ENCODE data around the gene STXBP1.

DNA sequence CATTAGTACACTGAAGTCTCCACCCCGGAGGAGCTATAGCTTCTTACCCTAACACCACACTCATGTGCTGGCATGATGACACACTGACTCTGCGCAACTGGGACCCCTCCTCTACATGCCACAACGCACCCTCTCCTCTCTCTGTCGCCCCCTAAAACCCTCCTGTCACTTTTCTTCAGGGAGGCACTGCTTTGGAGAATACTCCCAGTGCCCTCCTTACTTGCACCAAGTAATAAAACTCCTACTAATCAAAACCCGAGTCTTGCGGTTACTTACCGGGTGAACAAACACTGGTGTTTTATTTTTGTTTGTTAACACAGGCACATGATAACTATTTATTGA lies 12.6 kb upstream of the STXBP1 start:
- TF ChIP-seq, protein P1, sequence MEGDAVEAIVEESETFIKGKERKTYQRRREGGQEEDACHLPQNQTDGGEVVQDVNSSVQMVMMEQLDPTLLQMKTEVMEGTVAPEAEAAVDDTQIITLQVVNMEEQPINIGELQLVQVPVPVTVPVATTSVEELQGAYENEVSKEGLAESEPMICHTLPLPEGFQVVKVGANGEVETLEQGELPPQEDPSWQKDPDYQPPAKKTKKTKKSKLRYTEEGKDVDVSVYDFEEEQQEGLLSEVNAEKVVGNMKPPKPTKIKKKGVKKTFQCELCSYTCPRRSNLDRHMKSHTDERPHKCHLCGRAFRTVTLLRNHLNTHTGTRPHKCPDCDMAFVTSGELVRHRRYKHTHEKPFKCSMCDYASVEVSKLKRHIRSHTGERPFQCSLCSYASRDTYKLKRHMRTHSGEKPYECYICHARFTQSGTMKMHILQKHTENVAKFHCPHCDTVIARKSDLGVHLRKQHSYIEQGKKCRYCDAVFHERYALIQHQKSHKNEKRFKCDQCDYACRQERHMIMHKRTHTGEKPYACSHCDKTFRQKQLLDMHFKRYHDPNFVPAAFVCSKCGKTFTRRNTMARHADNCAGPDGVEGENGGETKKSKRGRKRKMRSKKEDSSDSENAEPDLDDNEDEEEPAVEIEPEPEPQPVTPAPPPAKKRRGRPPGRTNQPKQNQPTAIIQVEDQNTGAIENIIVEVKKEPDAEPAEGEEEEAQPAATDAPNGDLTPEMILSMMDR (conservative IDR thresholded peaks at IDR 0.05 in 1 of 2, IDR thresholded peaks at IDR 0.05 in 1 of 2; ENCODE audit: low read depth in 1 of 2, low read length in 2 of 2), result no peak
- TF ChIP-seq EZH2 (IDR thresholded peaks at IDR 0.05; ENCODE audit: low read length, missing control alignments), result no peak

All from fibroblast of lung (primary cell).